T-helper 1 cell treated with Interleukin-12 subunit alpha and Interleukin-12 subunit beta and Interleukin-4 antibody, amounts not matched to agents 30 μg/mL and 1 μg/mL, for 36 hours (primary cell): ENCODE data around the gene SAMD4B.

Experiments
- H3K27ac Mint-ChIP-seq: one replicate; pipeline ENCODE4 v1.8.0; 2021; ENCODE audit warnings: mild to moderate bottlenecking, mixed read lengths
- H3K27me3 Mint-ChIP-seq: one replicate; pipeline ENCODE4 v1.8.0; 2021; ENCODE audit warnings: low read depth, mixed read lengths
- H3K36me3 Mint-ChIP-seq: one replicate; pipeline ENCODE4 v1.8.0; 2021; ENCODE audit warnings: low read depth, mixed read lengths
- H3K4me1 Mint-ChIP-seq: one replicate; pipeline ENCODE4 v1.8.0; 2021; ENCODE audit warnings: low read depth, mixed read lengths
- H3K4me3 Mint-ChIP-seq: one replicate; pipeline ENCODE4 v1.8.0; 2021; ENCODE audit warnings: mild to moderate bottlenecking, moderate library complexity, mixed read lengths
- H3K9me3 Mint-ChIP-seq: one replicate; pipeline ENCODE4 v1.8.0; 2021; ENCODE audit warnings: mixed read lengths

Gene SAMD4B

GRCh38 chr19:39417463-39418181, 75.4 kb downstream of the SAMD4B start:
- Mint-ChIP-seq H3K9me3 (no peaks in the 10 kb centered on the region), H3K4me3 (peak overlapping the region; percentile 40), H3K36me3 (peaks cover 9% of the 10 kb centered on the region), H3K27ac (no peak overlapping the region), H3K4me1 (peaks cover 12% of the 10 kb centered on the region), H3K27me3 (no peaks in the 10 kb centered on the region)

DNA sequence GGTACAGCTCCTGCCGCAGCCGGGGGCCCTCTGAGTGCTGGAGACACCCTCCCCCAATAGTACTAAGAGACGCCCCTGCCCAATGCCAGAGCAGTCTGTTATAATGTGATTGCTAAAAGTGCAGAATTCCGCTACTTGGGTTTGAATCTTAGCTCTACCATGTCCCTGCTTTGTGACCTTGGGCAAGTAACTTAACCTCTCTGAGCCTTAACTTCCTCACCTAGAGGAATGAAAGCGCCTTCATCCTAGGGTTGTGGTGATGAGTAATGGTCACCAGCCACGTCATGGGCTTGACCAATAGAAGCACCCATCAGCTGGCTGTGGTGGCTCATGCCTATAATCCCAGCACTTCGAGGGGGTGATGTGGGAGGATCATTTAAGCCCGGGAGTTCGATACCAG, 76.8 kb downstream of the SAMD4B start:
- H3K4me1 Mint-ChIP-seq = peaks cover 9% of the 10 kb centered on the region
- peaks cover 13% of the 10 kb centered on the region for H3K36me3 Mint-ChIP-seq

DNA sequence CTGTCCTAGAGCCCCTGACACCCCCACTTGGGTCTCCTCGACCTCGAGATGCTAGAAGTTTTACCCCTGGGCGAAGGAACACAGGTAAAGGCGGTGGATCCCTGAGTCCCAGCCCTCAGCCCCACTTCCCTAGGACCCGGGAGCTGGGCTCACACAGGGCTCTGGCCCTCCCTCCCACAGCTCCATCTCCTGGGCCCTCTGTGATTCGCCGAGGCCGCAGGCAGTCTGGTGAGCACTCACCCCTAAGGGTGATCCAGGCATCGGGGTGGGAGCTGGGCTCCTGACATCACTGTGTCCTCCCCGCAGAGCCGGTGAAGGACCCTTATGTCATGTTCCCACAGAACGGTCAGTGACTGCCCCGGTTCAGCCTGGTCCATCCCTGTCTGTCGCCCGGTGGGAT, 78.5 kb downstream of the SAMD4B start:
- Mint-ChIP-seq H3K4me1 (peaks cover 2% of the 10 kb centered on the region), H3K9me3 (no peaks in the 10 kb centered on the region), H3K36me3 (peaks cover 22% of the 10 kb centered on the region), H3K27me3 (no peaks in the 10 kb centered on the region), H3K4me3 (no peak overlapping the region), H3K27ac (no peak overlapping the region)

More for the DNA sequence above, 76.8 kb downstream of the SAMD4B start:
- no peak overlapping the region for H3K4me3 Mint-ChIP-seq
- no peaks in the 10 kb centered on the region for H3K27me3 Mint-ChIP-seq
- H3K9me3 Mint-ChIP-seq = no peaks in the 10 kb centered on the region
- H3K27ac Mint-ChIP-seq = no peak overlapping the region

DNA sequence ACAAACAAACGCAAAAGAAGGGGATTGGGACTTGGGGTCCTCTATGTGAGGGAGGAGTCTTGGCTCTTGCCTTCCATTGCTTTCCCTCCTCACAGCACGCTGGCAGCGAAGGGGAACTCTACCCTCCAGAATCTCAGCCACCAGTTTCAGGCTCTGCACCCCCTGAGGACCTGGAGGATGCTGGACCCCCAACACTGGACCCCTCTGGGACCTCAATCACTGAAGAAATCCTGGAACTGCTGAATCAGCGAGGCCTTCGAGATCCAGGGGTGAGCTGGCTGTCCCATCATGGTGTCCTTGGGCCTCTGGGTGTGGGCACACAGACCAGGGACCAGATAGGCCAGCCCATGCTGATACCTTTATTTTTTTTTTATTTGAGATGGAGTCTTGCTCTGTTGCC, 79.8 kb downstream of the SAMD4B start:
- no peaks in the 10 kb centered on the region for H3K9me3 Mint-ChIP-seq
- no peak overlapping the region for H3K4me3 Mint-ChIP-seq
- H3K27me3 Mint-ChIP-seq = no peaks in the 10 kb centered on the region
- peaks cover 24% of the 10 kb centered on the region for H3K36me3 Mint-ChIP-seq
- peaks cover 4% of the 10 kb centered on the region for H3K4me1 Mint-ChIP-seq
- H3K27ac Mint-ChIP-seq = no peak overlapping the region

GRCh38 chr19:39423258-39424086, 81.3 kb downstream of the SAMD4B start:
- Mint-ChIP-seq H3K4me3 (no peak overlapping the region), H3K4me1 (peaks cover 2% of the 10 kb centered on the region), H3K36me3 (peaks cover 21% of the 10 kb centered on the region), H3K27ac (no peak overlapping the region), H3K27me3 (no peaks in the 10 kb centered on the region), H3K9me3 (no peaks in the 10 kb centered on the region)

GRCh38 chr19:39424934-39425333, 82.7 kb downstream of the SAMD4B start:
- H3K4me3 Mint-ChIP-seq = no peak overlapping the region
- no peaks in the 10 kb centered on the region for H3K27me3 Mint-ChIP-seq
- no peak overlapping the region for H3K27ac Mint-ChIP-seq
- H3K36me3 Mint-ChIP-seq = peaks cover 15% of the 10 kb centered on the region
- H3K9me3 Mint-ChIP-seq = no peaks in the 10 kb centered on the region
- H3K4me1 Mint-ChIP-seq = peaks cover 2% of the 10 kb centered on the region

GRCh38 chr19:39425744-39426143, 83.5 kb downstream of the SAMD4B start:
- H3K36me3 Mint-ChIP-seq = peaks cover 15% of the 10 kb centered on the region
- H3K9me3 Mint-ChIP-seq = no peaks in the 10 kb centered on the region
- peaks cover 6% of the 10 kb centered on the region for H3K4me1 Mint-ChIP-seq
- no peaks in the 10 kb centered on the region for H3K27me3 Mint-ChIP-seq
- H3K27ac Mint-ChIP-seq = no peak overlapping the region
- H3K4me3 Mint-ChIP-seq = no peak overlapping the region

- peaks cover 11% of the 10 kb centered on the region for H3K4me1 Mint-ChIP-seq
- H3K9me3 Mint-ChIP-seq = no peaks in the 10 kb centered on the region
- peaks cover 18% of the 10 kb centered on the region for H3K36me3 Mint-ChIP-seq
- H3K27me3 Mint-ChIP-seq = no peaks in the 10 kb centered on the region
- H3K27ac Mint-ChIP-seq = no peak overlapping the region
- no peak overlapping the region for H3K4me3 Mint-ChIP-seq
Observed at GRCh38 chr19:39426170-39426569, 83.9 kb downstream of the SAMD4B start.

GRCh38 chr19:39427707-39428106, 85.5 kb downstream of the SAMD4B start:
- no peak overlapping the region for H3K4me3 Mint-ChIP-seq
- H3K36me3 Mint-ChIP-seq = peaks cover 25% of the 10 kb centered on the region
- no peaks in the 10 kb centered on the region for H3K9me3 Mint-ChIP-seq
- no peak overlapping the region for H3K27ac Mint-ChIP-seq
- peaks cover 13% of the 10 kb centered on the region for H3K4me1 Mint-ChIP-seq
- H3K27me3 Mint-ChIP-seq = no peaks in the 10 kb centered on the region

GRCh38 chr19:39428283-39429112, 86.3 kb downstream of the SAMD4B start:
- H3K36me3 Mint-ChIP-seq = peaks cover 30% of the 10 kb centered on the region
- H3K27me3 Mint-ChIP-seq = no peaks in the 10 kb centered on the region
- H3K27ac Mint-ChIP-seq = no peak overlapping the region
- H3K4me3 Mint-ChIP-seq = no peak overlapping the region
- no peaks in the 10 kb centered on the region for H3K9me3 Mint-ChIP-seq
- peaks cover 20% of the 10 kb centered on the region for H3K4me1 Mint-ChIP-seq

DNA sequence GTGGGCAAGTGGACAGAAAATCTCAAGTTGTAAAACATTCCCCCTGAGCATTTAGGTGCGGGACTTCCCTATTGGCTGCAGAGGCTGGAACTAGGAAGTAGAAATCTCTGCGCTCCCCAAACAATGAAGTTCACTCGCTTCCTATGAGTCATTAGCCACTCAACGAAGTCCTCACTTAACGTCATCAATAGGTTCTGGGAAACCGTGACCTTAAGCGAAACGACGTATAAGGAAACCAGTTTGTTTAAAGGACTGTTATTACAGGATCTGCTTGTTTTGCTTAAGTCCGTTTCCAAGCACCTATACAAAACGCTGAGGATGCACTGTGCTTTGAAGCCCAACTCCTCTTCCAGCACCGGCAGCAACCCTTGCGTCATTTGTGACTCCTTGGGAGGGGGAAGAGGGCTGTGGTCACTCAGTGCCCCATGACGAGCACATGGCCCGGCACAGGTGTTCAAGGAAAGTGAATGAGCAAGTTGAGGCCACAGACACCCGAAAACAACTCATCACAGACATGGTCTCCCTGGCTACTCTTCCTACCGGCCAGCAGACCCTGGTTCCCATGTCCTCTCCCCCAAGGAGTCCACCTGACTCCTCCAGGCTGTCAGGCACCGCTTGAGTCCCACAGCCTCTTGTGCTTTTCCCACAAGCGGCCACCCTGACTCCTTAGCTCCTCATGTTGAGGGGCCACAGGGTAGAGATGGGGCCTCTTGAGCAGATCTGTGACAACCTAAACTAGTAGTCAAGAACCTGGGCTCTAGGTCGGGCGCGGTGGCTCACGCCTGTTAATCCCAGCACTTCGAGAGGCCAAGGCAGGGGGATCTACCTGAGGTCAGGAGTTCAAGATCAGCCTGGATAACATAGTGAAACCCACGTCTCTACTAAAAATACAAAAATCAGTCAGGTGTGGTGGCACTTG, 88.7 kb downstream of the SAMD4B start:
- Mint-ChIP-seq H3K27ac (peak overlapping the region; percentile 93), H3K4me3 (peak overlapping the region; percentile 50), H3K27me3 (no peaks in the 10 kb centered on the region), H3K36me3 (peaks cover 35% of the 10 kb centered on the region), H3K9me3 (no peaks in the 10 kb centered on the region), H3K4me1 (peaks cover 34% of the 10 kb centered on the region)

- H3K36me3 Mint-ChIP-seq = peaks cover 35% of the 10 kb centered on the region
- H3K4me3 Mint-ChIP-seq = no peak overlapping the region
- H3K27ac Mint-ChIP-seq = peak overlapping the region; percentile 74
- H3K9me3 Mint-ChIP-seq = no peaks in the 10 kb centered on the region
- H3K4me1 Mint-ChIP-seq = peaks cover 42% of the 10 kb centered on the region
- H3K27me3 Mint-ChIP-seq = peaks cover 3% of the 10 kb centered on the region
Observed at GRCh38 chr19:39432677-39433025, 90.4 kb downstream of the SAMD4B start.

DNA sequence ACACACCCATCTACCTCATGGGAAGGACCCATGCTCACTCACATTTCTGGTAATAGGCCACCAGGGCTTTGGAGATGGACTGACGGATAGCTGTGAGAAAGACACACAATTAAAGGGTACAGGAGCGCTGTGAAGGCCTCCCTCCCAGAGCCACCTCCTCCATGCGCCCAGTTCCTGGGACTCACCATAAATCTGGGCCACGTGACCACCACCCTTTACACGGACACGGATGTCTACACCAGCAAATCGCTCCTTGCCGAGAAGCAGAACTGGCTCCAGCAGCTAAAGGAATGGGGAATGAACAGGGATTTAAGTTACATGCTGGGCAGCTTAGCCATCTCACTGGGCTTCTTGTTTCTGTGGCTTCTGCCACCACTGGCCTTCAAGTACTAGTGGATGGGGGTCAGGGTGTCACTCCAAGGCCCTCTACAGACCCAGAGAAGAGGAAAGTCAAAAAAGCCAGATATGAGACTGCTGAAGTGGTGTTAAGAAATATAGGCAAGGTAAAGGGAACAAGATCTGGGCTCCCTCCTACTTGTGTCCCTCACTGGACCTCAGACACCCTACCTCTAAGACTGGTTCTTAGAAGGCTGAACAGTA, 91.4 kb downstream of the SAMD4B start:
- Mint-ChIP-seq H3K4me3 (peak overlapping the region; percentile 32), H3K9me3 (no peaks in the 10 kb centered on the region), H3K27me3 (peaks cover 3% of the 10 kb centered on the region), H3K27ac (no peak overlapping the region), H3K4me1 (peaks cover 42% of the 10 kb centered on the region), H3K36me3 (peaks cover 35% of the 10 kb centered on the region)
